ENCODE results near the gene CNTN2.

CNTN2 gene

GRCh38 chr1:205077934-205078311, 34.9 kb downstream of the CNTN2 start:
- no peak overlapping the region for H3K4me3 ChIP-seq (ENCODE audit: low read length)
- TF ChIP-seq CTCF (IDR thresholded peaks at IDR 0.05; ENCODE audit: insufficient read depth, low read depth, low read length, missing control alignments), result no peak
- DNase-seq (ENCODE audit: low read depth), result no peak

GRCh38 chr1:205082431-205082830, 39.4 kb downstream of the CNTN2 start:
- no peak for TF ChIP-seq CTCF (IDR thresholded peaks at IDR 0.05; ENCODE audit: insufficient read depth, low read depth, low read length, missing control alignments)
- no peak overlapping the region for H3K4me3 ChIP-seq (ENCODE audit: low read length)
- DNase-seq (ENCODE audit: low read depth), result no peak

GRCh38 chr1:205084360-205084759, 41.3 kb downstream of the CNTN2 start, which contains the start of gene TMEM81:
Gene TMEM81, minus strand, starts transcription at chr1:205084460. Its CDS starts 140 bp downstream, at chr1:205084320.
- no peak within 1 kb of the TSS for H3K4me3 ChIP-seq (ENCODE audit: low read length)
- no peak for DNase-seq (ENCODE audit: low read depth)
- TF ChIP-seq CTCF (IDR thresholded peaks at IDR 0.05; ENCODE audit: insufficient read depth, low read depth, low read length, missing control alignments), result no peak

GRCh38 chr1:205088341-205088740, 45.3 kb downstream of the CNTN2 start:
- DNase-seq (ENCODE audit: low read depth), result no peak
- H3K4me3 ChIP-seq (ENCODE audit: low read length), result no peak overlapping the region
- no peak for TF ChIP-seq CTCF (IDR thresholded peaks at IDR 0.05; ENCODE audit: insufficient read depth, low read depth, low read length, missing control alignments)

- H3K4me3 ChIP-seq (ENCODE audit: low read length), result no peak overlapping the region
- DNase-seq (ENCODE audit: low read depth), result peak; percentile 36
- TF ChIP-seq CTCF (IDR thresholded peaks at IDR 0.05; ENCODE audit: insufficient read depth, low read depth, low read length, missing control alignments), result no peak
Observed at GRCh38 chr1:205091043-205091740, 48.2 kb downstream of the CNTN2 start.

- no peak overlapping the region for H3K4me3 ChIP-seq (ENCODE audit: low read length)
- TF ChIP-seq CTCF (IDR thresholded peaks at IDR 0.05; ENCODE audit: insufficient read depth, low read depth, low read length, missing control alignments), result no peak
- DNase-seq (ENCODE audit: low read depth), result no peak
Observed at GRCh38 chr1:205095422-205095821, 52.4 kb downstream of the CNTN2 start.

- no peak for TF ChIP-seq CTCF (IDR thresholded peaks at IDR 0.05; ENCODE audit: insufficient read depth, low read depth, low read length, missing control alignments)
Observed at GRCh38 chr1:205098242-205098641, 55.2 kb downstream of the CNTN2 start.

More at GRCh38 chr1:205098242-205098641, 55.2 kb downstream of the CNTN2 start:
- no peak for DNase-seq (ENCODE audit: low read depth)
- H3K4me3 ChIP-seq (ENCODE audit: low read length), result no peak overlapping the region

Data from epithelial cell of esophagus (primary cell).